Measurements from ENCODE around the gene EMP1.

The EMP1 gene

GRCh38 chr12:13196130-13196921 is at the start of gene EMP1:
TSS of gene EMP1 (plus strand) at chr12:13196726. CDS start at chr12:13211511, 14,785 bp downstream.
- DNase-seq: peak; percentile 100

- DNase-seq: no peak
Measured at GRCh38 chr12:13147688-13148484, 48.6 kb upstream of the EMP1 start.

GRCh38 chr12:13148485-13148847 is 48.1 kb upstream of the EMP1 start:
- DNase-seq: no peak

GRCh38 chr12:13149411-13149810 is 47.1 kb upstream of the EMP1 start:
- DNase-seq: no peak

- no peak for DNase-seq
Measured at GRCh38 chr12:13152281-13152680, 44.2 kb upstream of the EMP1 start.

- DNase-seq: no peak
Measured at GRCh38 chr12:13152756-13153155, 43.8 kb upstream of the EMP1 start.

GRCh38 chr12:13153180-13153579 is 43.3 kb upstream of the EMP1 start:
- no peak for DNase-seq

- DNase-seq: peak; percentile 36
Measured at GRCh38 chr12:13154027-13154538, 42.4 kb upstream of the EMP1 start.

- DNase-seq: no peak
Measured at GRCh38 chr12:13154831-13155230, 41.7 kb upstream of the EMP1 start.

GRCh38 chr12:13156277-13156676 is 40.2 kb upstream of the EMP1 start:
- no peak for DNase-seq

- no peak for DNase-seq
Measured at GRCh38 chr12:13161172-13161571, 35.4 kb upstream of the EMP1 start.

- DNase-seq: no peak
Measured at GRCh38 chr12:13162904-13163303, 33.6 kb upstream of the EMP1 start.

GRCh38 chr12:13163868-13164635 is 32.5 kb upstream of the EMP1 start:
- DNase-seq: no peak

GRCh38 chr12:13164921-13165616 is 31.5 kb upstream of the EMP1 start:
- no peak for DNase-seq

GRCh38 chr12:13165617-13166041 is 30.9 kb upstream of the EMP1 start:
- peak; percentile 73 for DNase-seq

- DNase-seq: peak; percentile 42
Measured at GRCh38 chr12:13167226-13167625, 29.3 kb upstream of the EMP1 start.

- no peak for DNase-seq
Measured at GRCh38 chr12:13167906-13168305, 28.6 kb upstream of the EMP1 start.

GRCh38 chr12:13169272-13169671 is 27.3 kb upstream of the EMP1 start:
- no peak for DNase-seq

- DNase-seq: peak; percentile 38
Measured at GRCh38 chr12:13170892-13171490, 25.5 kb upstream of the EMP1 start.

- DNase-seq: peak; percentile 77
Measured at GRCh38 chr12:13171921-13172859, 24.3 kb upstream of the EMP1 start.
